ENCODE data around the gene SDK1.

Gene SDK1

GRCh38 chr7:3965794-3966395, 664.8 kb downstream of the SDK1 start:
- no peak for DNase-seq

GRCh38 chr7:3968234-3968633, 667.2 kb downstream of the SDK1 start:
- DNase-seq = no peak

DNA sequence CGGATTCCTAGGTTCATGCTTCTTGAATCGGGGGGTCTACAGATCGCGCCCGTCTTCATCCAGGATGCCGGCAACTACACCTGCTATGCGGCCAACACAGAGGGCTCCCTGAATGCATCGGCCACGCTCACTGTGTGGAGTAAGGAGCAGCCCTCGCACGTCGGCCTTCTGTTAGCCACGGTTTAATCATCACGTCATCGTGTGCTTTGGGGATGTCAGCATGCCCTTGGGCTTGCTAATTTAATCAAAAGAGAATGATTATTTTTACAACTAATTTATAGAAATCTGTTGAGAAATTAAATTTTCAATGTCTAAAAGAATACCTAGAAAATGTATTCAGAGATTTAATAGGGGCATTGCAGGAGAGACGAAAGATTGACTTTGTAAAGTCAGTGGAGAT, 668.2 kb downstream of the SDK1 start:
- DNase-seq = no peak

DNA sequence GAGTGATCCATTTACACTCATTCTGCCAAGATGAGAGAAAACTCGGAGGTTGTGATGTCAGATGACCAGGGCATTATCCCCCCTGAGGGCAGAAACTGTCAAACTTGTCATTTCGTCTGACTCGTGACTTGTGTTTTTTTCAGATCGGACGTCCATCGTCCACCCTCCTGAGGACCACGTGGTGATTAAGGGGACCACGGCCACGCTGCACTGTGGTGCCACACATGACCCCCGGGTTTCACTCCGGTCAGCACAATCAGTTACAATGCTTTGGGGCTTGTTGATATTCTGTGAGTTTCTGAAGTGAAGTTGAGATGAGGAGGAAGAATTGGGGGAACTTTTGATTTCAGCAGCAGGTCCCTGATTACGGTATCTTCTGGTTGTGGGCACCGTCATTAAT, 670.3 kb downstream of the SDK1 start:
- DNase-seq = no peak

DNA sequence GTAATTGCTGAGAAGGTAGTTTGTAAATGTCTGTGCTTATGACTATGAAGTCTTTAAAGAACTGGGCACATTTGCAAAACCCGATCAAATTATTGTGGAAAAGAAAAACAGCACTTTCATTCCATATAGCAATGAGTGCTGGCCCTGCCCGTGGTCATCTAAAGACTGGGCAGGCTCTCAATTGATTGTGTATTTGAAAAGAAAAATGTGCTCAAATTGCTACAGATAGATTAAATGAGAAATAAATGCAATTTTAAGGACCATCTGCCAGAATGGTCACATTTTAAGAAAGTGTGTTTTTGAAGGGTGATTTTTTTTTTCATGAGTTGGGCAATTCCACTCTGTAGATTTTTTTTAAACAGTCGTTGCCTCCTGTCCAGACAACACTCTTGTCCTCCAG, 672.2 kb downstream of the SDK1 start:
- no peak for DNase-seq

DNA sequence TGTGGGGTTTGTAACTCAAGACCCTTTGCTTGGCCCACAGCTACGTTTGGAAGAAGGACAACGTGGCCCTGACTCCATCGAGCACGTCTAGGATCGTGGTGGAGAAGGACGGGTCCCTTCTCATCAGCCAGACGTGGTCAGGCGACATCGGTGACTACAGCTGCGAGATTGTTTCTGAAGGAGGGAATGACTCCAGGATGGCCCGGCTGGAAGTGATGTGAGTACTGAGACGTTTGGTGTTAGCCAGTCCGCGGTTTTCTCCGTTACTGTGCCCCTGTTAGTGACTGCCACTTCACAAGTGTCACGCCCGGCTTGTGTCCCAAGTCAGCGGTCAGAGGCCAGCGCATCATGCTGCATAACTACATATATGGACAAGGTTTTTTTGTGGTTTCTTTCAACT, 673.3 kb downstream of the SDK1 start:
- no peak for DNase-seq

DNA sequence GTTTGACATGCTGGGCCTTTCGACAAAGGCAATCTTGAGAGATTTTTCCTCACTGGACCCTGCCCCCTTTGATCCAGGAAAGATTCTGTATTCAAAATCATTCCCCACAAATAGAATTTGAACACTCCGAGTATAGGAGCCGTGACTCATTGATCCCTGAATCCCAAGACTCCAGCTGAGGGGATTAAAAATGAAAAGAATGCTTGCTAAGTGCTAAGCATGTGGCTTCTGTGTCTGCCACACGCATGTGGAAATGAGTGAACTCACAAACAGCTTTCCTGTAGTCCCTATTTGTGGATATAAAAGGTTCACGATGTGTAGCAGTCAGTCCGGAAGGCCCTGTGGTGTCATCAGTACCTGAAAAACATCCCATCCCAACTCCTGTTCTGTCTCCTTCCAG, 674.3 kb downstream of the SDK1 start:
- DNase-seq = no peak

GRCh38 chr7:3977391-3977790, 676.3 kb downstream of the SDK1 start:
- DNase-seq = no peak

GRCh38 chr7:3978839-3979238, 677.8 kb downstream of the SDK1 start:
- no peak for DNase-seq

GRCh38 chr7:3979611-3980299, 678.7 kb downstream of the SDK1 start:
- no peak for DNase-seq

GRCh38 chr7:3980300-3980643, 679.2 kb downstream of the SDK1 start:
- no peak for DNase-seq

GRCh38 chr7:3981281-3981680, 680.2 kb downstream of the SDK1 start:
- DNase-seq = no peak

GRCh38 chr7:3984456-3984855, 683.4 kb downstream of the SDK1 start:
- DNase-seq = no peak

DNA sequence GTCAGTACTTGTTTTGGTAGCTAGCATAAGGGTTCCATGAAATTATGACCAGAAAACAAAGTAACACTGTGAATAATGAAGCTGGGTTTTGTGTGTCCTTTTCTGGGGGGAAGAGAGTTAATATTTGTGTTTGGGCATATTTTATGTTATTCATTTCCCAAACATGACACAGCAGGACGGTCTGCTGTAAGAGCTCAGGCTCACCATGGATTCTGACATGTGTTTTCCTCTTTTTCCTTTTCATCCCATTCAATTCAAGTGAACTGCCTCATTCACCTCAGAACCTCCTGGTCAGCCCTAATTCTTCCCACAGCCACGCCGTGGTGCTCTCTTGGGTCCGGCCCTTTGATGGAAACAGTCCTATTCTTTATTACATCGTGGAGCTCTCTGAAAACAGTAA, 685.9 kb downstream of the SDK1 start:
- DNase-seq = no peak

DNA sequence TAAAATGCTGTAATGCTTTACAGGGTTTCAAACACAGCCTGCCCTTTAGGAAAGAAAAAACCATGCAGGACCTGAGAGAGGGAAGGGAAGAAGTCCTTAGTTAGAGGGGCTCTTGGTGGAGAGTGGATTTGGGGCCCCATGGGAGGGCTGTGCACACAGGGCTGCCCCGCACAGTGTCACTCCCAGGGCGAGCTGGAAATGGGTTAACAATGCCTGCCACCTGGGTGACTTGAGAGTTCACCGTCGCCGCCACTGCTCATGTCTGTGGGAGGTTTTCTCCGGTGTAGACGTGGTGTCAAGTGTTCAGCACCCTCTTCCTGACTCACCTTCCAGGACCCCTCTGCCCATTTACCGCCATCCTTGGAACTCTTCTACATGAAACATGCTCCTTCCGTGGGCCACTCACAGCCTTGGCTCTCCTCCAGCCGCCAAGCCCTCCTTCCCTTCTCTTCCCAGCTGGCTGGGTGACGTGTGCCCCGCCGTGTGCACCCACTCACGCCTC, 686.4 kb downstream of the SDK1 start:
- no peak for DNase-seq

DNA sequence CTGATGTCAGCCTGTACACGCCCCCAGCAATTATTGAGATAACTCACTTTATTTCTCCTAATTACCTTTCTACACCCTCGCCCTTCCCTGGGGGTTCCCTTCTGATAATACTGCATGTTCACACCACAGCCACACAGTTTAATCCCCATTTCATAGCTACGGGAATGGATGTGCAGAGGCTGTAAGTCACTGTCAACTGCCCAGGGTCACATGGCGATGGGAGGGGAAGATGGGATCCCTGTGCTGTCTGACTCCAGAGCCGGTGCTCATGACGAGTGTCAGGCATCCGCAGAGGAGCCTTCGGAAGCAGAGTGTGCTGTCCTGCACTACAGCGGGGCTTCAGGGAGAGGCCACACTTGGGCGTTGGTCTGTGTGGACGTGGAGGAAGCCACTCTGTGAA, 688.7 kb downstream of the SDK1 start:
- no peak for DNase-seq

DNA sequence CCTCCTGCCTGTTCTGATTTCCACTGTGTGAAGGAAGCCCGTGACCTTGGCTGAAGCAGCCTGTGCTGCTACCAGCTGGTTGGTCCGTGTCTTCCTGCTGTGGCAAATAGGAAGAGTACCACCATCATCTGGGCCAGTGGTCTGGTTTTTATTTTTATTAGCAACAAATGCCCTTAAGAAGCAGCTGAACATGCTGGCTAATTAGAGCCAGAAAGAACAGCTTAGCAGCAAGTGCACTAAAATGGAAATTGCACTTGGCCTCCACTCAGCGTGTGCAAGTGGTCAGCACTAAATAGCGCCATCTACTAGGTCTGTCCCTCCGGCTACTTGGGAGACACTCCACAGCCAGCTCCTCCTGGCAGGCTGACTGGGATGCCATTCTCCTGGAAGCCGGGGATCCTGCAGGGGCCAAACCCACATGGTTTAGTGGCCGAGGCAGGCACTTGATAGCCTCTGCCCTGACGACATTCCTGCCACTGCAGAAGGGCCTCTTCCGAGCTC, 690.7 kb downstream of the SDK1 start:
- no peak for DNase-seq

DNA sequence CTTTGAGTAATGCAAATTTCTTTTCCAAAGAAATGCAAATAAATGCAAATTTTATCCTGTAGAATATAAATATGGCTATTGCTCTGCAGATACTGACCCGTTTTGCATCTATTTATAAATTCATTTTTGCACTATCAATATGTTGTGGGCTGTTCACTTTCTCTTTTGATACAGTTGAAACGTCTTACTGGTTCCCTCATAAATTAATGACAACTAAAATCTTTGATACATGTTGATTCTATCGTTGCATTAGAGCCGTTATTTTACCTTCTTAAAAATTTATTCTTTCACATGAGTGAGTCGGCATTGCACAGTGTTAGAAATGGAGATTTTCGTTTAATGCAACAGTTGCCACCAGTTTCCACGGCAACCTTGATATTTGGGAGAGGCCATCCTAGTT, 691.8 kb downstream of the SDK1 start:
- DNase-seq = no peak

- DNase-seq = no peak
Measured at GRCh38 chr7:3994764-3995163, 693.7 kb downstream of the SDK1 start.

GRCh38 chr7:3995187-3995586, 694.1 kb downstream of the SDK1 start:
- DNase-seq = no peak

- peak; percentile 80 for DNase-seq
Measured at GRCh38 chr7:3998060-3998459, 697.0 kb downstream of the SDK1 start.

DNA sequence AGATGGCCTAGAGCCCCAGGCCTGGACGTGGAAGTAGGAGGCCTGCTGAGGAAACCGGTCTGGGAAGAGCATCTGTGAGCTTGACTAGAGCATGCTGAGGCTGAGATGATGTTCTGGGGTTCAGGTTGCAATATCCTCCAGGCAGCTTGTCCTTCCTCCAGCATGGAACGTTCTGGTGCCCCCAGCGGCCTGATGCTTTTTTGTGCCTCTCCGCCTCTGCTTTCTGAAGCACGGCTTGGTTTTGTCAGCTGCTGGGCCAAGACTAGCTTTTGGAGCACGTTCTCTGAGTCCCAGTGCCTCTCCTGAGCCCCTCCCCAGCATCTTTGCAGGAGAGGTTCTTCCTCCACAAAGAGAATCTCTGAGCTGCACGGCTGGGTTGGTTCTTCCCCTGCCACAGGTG, 699.1 kb downstream of the SDK1 start:
- no peak for DNase-seq

DNA sequence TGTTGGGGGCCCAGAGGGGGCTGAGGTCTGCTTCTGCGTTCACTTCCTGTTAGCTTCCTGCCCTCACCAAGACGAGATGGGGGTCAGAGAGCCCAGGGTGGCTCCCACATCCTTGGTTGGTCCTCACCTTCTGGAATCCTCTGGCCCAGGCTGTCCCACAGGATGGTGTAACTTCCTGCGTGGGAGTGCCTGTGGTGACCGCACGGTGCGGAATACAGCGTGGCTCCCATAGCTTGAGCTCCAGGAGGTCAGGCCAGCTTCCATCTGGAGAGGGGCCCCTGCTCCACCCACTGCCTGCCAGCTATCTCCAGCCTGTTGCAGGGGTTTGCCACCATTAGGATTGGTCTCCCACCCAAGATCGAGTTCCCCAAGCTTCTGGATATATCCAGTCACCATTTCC, 699.9 kb downstream of the SDK1 start:
- no peak for DNase-seq

- no peak for DNase-seq
Measured at GRCh38 chr7:4001742-4002141, 700.7 kb downstream of the SDK1 start.

DNA sequence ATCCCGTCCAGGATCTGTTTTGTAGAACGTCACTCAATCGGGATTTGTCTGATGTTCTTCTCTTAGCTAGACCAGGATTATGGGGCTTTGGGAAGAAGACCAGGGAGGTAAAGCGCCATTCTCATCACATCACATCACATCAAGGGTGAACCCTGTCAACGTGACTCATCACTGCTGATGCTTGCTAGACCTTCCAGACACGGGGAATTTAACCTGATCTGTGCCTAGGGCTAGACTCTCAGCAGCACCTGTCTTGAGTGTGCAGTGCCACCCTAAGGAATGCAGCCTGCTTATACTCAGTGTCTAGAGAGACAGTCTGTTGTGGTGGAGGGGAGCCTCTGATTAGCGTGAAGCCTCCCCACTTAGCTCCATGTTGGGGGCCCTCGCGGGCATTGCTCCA, 702.5 kb downstream of the SDK1 start:
- no peak for DNase-seq

All from right hindlimb (tissue), 1 donor.